Thyroid gland (tissue), 4 donors: Measurements from ENCODE around the gene AGTRAP.

Source experiments
- CTCF ChIP-seq, 6 experiments: fragments of 200-600 bp in 3 of 6; fragments of 450-650 bp in 3 of 6; sonication (generic) in 3 of 6; IDR thresholded peaks; one replicate each; pipeline ENCODE4 v1.5.1; 2016 to 2019; ENCODE audit warnings: antibody characterized with exemption in 6 of 6, mild to moderate bottlenecking in 2 of 6, inconsistent platforms in 1 of 6, moderate library complexity in 1 of 6
- POLR2A ChIP-seq, 2 donors: fragments of 450-650 bp; IDR thresholded peaks; one replicate each; pipeline ENCODE4 v1.6.1; 2017; ENCODE audit warnings: antibody characterized with exemption in 2 of 2, mild to moderate bottlenecking in 2 of 2, moderate library complexity in 1 of 2

- TF ChIP-seq POLR2A (IDR thresholded peaks at IDR 0.05) = no peak
- no peak for TF ChIP-seq CTCF (IDR thresholded peaks at IDR 0.05)
These were observed 50.2 kb downstream of the AGTRAP start for GRCh38 chr1:11786168-11786567.
